Measurements from ENCODE around the gene PUSL1.
A peak's percentile ranks its signal among the peaks of the same experiment; 100 is the strongest.

The PUSL1 gene

GRCh38 chr1:1295154-1295923, 13.1 kb upstream of the PUSL1 start:
- H3K4me1 Mint-ChIP-seq: peaks cover 5% of the 10 kb centered on the region
- H3K36me3 Mint-ChIP-seq (ENCODE audit: low read depth): no peaks in the 10 kb centered on the region
- H3K9me3 Mint-ChIP-seq: no peaks in the 10 kb centered on the region
- TF ChIP-seq CTCF (IDR thresholded peaks at IDR 0.05): no peak
- no peak for DNase-seq
- H3K27ac Mint-ChIP-seq: no peak overlapping the region
- H3K27me3 Mint-ChIP-seq (ENCODE audit: low read depth, poor library complexity): peaks cover 3% of the 10 kb centered on the region
- H3K4me3 Mint-ChIP-seq: no peak overlapping the region

DNA sequence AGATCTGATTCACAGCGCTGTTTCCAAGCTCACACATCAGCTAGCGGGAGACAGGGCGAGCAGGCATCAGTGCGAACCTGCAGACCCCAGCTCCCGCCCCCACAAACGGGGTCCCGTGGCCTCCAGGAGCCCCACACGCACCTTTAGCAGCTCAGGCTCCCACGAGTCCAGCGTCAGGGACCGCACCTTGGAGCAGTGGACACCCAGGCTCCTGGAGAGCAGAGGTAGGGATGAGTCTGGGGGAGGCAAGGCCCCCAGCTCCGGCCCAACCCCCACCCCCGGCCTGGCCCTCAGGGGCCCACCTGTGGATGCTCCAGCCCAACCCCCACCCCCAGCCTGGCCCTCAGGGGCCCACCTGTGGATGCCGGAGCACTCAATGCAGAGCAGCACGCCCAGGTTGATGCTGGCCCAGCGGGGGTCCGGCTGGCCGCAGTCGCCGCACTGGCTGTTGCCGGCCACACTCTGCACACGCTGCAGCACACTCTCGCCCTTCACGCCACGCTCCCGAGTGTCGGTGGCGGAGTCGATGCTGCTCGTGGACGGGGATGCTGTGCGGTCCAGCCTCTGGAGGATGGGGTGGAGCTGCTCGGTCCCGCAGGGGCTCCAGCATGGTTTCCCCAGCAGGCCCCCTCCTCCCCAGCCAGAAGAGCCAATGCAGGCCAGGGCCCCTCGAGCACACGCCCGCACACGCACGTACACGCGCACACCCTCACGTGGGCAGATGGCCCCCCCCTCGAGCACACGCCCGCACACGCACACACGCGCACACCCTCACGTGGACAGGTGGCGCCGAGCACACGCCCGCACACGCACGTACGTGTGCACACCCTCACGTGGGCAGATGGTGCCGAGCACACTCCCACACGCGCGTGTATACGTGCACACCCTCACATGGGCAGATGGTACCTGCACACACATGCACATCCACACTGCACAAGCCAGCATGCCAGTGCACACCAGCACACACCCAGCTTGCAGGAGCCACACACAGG, 12.0 kb upstream of the PUSL1 start:
- TF ChIP-seq CTCF (IDR thresholded peaks at IDR 0.05): no peak
- Mint-ChIP-seq H3K9me3 (no peaks in the 10 kb centered on the region), H3K27me3 (ENCODE audit: low read depth, poor library complexity) (peaks cover 3% of the 10 kb centered on the region), H3K4me3 (no peak overlapping the region), H3K4me1 (peaks cover 5% of the 10 kb centered on the region), H3K27ac (no peak overlapping the region), H3K36me3 (ENCODE audit: low read depth) (no peaks in the 10 kb centered on the region)
- no peak for DNase-seq

DNA sequence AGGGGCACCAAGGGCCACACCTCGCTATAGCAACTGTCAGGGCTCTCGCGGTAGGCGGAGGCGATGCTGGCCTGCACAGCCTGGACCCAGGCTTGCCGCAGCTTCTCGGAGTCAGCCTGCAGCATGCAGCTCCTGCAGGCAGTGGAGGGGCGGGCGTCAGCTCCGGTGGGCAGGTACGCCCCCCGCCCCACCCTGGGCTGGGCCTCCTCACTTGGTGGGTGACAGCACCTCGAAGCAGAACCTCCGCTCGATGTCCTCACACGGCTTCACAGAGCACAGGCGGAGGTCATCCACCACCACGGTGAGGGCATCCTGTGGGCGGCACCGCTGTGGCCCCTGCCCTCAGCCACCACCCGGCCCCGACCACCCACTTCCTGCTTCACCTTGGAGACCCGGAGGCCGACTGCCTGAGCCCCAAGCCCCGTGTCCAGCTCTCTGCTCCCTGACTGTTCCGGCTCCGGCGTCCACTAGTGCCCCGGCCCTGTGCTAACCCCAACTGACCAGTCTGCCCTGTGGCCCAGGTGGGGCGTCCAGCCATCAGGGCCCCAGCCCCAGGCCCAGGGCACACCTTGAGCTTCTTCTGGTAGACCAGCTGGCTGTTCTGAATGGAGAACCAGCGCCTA, 10.5 kb upstream of the PUSL1 start:
- Mint-ChIP-seq H3K27ac (no peak overlapping the region), H3K9me3 (no peaks in the 10 kb centered on the region), H3K27me3 (ENCODE audit: low read depth, poor library complexity) (peaks cover 3% of the 10 kb centered on the region), H3K4me1 (no peaks in the 10 kb centered on the region), H3K36me3 (ENCODE audit: low read depth) (no peaks in the 10 kb centered on the region), H3K4me3 (no peak overlapping the region)
- DNase-seq: no peak
- no peak for TF ChIP-seq CTCF (IDR thresholded peaks at IDR 0.05)

DNA sequence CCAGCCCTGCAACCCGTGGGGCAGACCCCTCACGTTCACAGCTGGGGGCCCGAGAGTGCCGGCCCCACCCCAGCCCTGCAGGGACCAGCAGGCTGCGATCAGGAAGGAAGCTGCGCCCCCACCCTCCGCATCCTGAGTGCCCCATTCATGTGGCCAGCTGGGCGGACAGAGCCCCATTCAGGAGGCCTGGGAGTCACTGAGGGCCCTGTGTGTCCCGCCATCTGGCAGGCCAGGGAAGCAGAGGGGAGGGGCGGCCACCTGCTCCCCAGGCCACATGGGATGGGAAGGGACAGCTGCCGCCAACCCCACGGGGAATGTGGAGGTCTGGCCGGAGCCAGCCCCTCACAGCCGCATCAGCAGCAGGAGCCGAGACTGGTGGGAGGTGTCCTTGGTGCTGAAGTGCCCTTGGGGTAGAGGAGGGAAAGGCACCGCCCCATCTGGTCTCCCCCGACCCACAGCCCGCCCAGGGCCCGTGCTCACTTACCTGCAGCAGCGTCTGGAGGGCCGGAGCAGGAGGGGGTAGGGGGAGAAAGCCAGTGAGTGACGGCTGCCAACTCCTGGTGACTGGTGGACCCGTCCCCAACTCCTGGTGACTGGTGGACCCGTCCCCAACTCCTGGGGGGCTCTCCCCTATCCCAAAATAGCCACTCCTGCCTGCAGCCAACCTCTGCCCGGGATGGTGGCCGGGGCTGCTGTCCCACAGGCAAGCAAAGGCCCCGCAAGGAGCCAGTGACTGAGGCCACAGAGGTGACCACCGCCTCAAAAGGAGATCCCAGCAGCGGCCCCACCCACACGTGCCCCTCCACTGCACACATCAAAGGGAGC, 9.3 kb upstream of the PUSL1 start:
- no peak overlapping the region for H3K27ac Mint-ChIP-seq
- no peak overlapping the region for H3K4me3 Mint-ChIP-seq
- H3K27me3 Mint-ChIP-seq (ENCODE audit: low read depth, poor library complexity): peaks cover 3% of the 10 kb centered on the region
- no peaks in the 10 kb centered on the region for H3K9me3 Mint-ChIP-seq
- TF ChIP-seq CTCF (IDR thresholded peaks at IDR 0.05): no peak
- no peaks in the 10 kb centered on the region for H3K4me1 Mint-ChIP-seq
- H3K36me3 Mint-ChIP-seq (ENCODE audit: low read depth): no peaks in the 10 kb centered on the region
- DNase-seq: peak; percentile 82

GRCh38 chr1:1299686-1300351, 8.6 kb upstream of the PUSL1 start:
- Mint-ChIP-seq H3K4me3 (no peak overlapping the region), H3K27ac (no peak overlapping the region), H3K27me3 (ENCODE audit: low read depth, poor library complexity) (peaks cover 3% of the 10 kb centered on the region), H3K36me3 (ENCODE audit: low read depth) (no peaks in the 10 kb centered on the region), H3K4me1 (peaks cover 5% of the 10 kb centered on the region), H3K9me3 (no peaks in the 10 kb centered on the region)
- peak; percentile 45 for TF ChIP-seq CTCF (IDR thresholded peaks at IDR 0.05)
- no peak for DNase-seq
